Activated T-cell treated with anti-CD3 and anti-CD28 coated beads, Interleukin-2, amount 50 U/mL, for 72 hours (primary cell): ENCODE measurements around the gene VARS2. TPM values are rescaled to one million over a fixed set of nuclear protein-coding genes. Genes with fewer than 3 reads are reported as not detected.

Experiments
- ATAC-seq, 2 donors: fragments of 150-1000 bp; cut with Tn5 transposase; replicated peaks in 1 of 2; 2 replicates each; pipeline ENCODE4 v1.10.0; 2021; ENCODE audit warnings: moderate library complexity in 2 of 2, mild to moderate bottlenecking in 1 of 2
- DNase-seq, 2 donors: peaks; one replicate each; pipeline ENCODE4 v3.0.0; 2021 to 2022; ENCODE audit warnings: mixed read lengths in 1 of 2
- H3K27ac Mint-ChIP-seq: one replicate; pipeline ENCODE4 v1.8.0; 2022; ENCODE audit warnings: mild to moderate bottlenecking, moderate library complexity, mixed read lengths
- H3K27me3 Mint-ChIP-seq: one replicate; pipeline ENCODE4 v1.8.0; 2022; ENCODE audit warnings: low read depth, mixed read lengths
- H3K36me3 Mint-ChIP-seq, 2 donors: one replicate each; pipeline ENCODE4 v1.8.0; 2022; ENCODE audit warnings: mixed read lengths in 2 of 2, mild to moderate bottlenecking in 1 of 2; ENCODE audit not compliant: insufficient read depth in 2 of 2
- H3K4me1 Mint-ChIP-seq: one replicate; pipeline ENCODE4 v1.8.0; 2022; ENCODE audit warnings: low read depth, mixed read lengths
- H3K4me3 Mint-ChIP-seq, 2 donors: one replicate each; pipeline ENCODE4 v1.8.0; 2022; ENCODE audit warnings: mild to moderate bottlenecking in 2 of 2, mixed read lengths in 2 of 2, moderate library complexity in 2 of 2
- H3K9me3 Mint-ChIP-seq, 2 donors: one replicate each; pipeline ENCODE4 v1.8.0; 2022; ENCODE audit warnings: mixed read lengths in 2 of 2
- total RNA-seq, 2 donors: library from RNA; stranded (reverse); gene quantifications; one replicate each; pipeline ENCODE4 v1.2.3, GENCODE V29; 2022

Gene VARS2
- total RNA-seq, 2 donors from 2014 or later = 47.3 to 54.9 TPM

- H3K27ac Mint-ChIP-seq = no peak overlapping the region
- no peaks in the 10 kb centered on the region for H3K36me3 Mint-ChIP-seq
- H3K4me3 Mint-ChIP-seq = no peak overlapping the region
- H3K27me3 Mint-ChIP-seq = no peaks in the 10 kb centered on the region
- no peaks in the 10 kb centered on the region for H3K9me3 Mint-ChIP-seq
- peaks cover 36% of the 10 kb centered on the region for H3K4me1 Mint-ChIP-seq
- no peak for ATAC-seq
- no peak for DNase-seq
Measured at GRCh38 chr6:30888816-30889495, 25.1 kb upstream of the VARS2 start.

GRCh38 chr6:30889496-30889885 lies 24.5 kb upstream of the VARS2 start:
- no peaks in the 10 kb centered on the region for H3K27me3 Mint-ChIP-seq
- DNase-seq (no peak), ATAC-seq (no peak)
- no peaks in the 10 kb centered on the region for H3K9me3 Mint-ChIP-seq
- no peaks in the 10 kb centered on the region for H3K36me3 Mint-ChIP-seq
- no peak overlapping the region for H3K27ac Mint-ChIP-seq
- peaks cover 36% of the 10 kb centered on the region for H3K4me1 Mint-ChIP-seq
- no peak overlapping the region for H3K4me3 Mint-ChIP-seq

GRCh38 chr6:30889921-30890645 lies 24.0 kb upstream of the VARS2 start:
- no peaks in the 10 kb centered on the region for H3K27me3 Mint-ChIP-seq

GRCh38 chr6:30890646-30891449 lies 23.2 kb upstream of the VARS2 start:
- H3K9me3 Mint-ChIP-seq = no peaks in the 10 kb centered on the region
- no peak overlapping the region for H3K4me3 Mint-ChIP-seq
- ATAC-seq (no peak), DNase-seq (no peak)
- H3K4me1 Mint-ChIP-seq = peaks cover 24% of the 10 kb centered on the region
- H3K36me3 Mint-ChIP-seq = peaks cover 0 to 2% of the 10 kb centered on the region in 2 donors
- H3K27ac Mint-ChIP-seq = no peak overlapping the region
- no peaks in the 10 kb centered on the region for H3K27me3 Mint-ChIP-seq

More at GRCh38 chr6:30889921-30890645, 24.0 kb upstream of the VARS2 start:
- Mint-ChIP-seq H3K27ac (no peak overlapping the region), H3K9me3 (no peaks in the 10 kb centered on the region), H3K36me3 (peaks cover 0 to 2% of the 10 kb centered on the region in 2 donors), H3K4me3 (no peak overlapping the region), H3K4me1 (peaks cover 32% of the 10 kb centered on the region)
- DNase-seq (no peak), ATAC-seq (no peak)

- no peak for ATAC-seq
- Mint-ChIP-seq H3K27me3 (no peaks in the 10 kb centered on the region), H3K4me3 (no peak overlapping the region), H3K9me3 (no peaks in the 10 kb centered on the region), H3K4me1 (peaks cover 19% of the 10 kb centered on the region), H3K27ac (no peak overlapping the region), H3K36me3 (peaks cover 0 to 2% of the 10 kb centered on the region in 2 donors)
- no peak for DNase-seq
Measured at GRCh38 chr6:30891450-30891723, 22.7 kb upstream of the VARS2 start.

GRCh38 chr6:30891816-30892538 lies 22.1 kb upstream of the VARS2 start:
- Mint-ChIP-seq H3K4me1 (peaks cover 13% of the 10 kb centered on the region), H3K36me3 (peaks cover 0 to 2% of the 10 kb centered on the region in 2 donors), H3K4me3 (no peak overlapping the region), H3K27me3 (no peaks in the 10 kb centered on the region), H3K27ac (no peak overlapping the region), H3K9me3 (no peaks in the 10 kb centered on the region)
- DNase-seq = no peak
- ATAC-seq = no peak

- peaks cover 4% of the 10 kb centered on the region for H3K4me1 Mint-ChIP-seq
- H3K4me3 Mint-ChIP-seq = no peak overlapping the region
- DNase-seq (no peak), ATAC-seq (no peak)
- H3K9me3 Mint-ChIP-seq = no peaks in the 10 kb centered on the region
- no peaks in the 10 kb centered on the region for H3K27me3 Mint-ChIP-seq
- H3K36me3 Mint-ChIP-seq = peaks cover 0 to 2% of the 10 kb centered on the region in 2 donors
- H3K27ac Mint-ChIP-seq = no peak overlapping the region
Measured at GRCh38 chr6:30893001-30893591, 20.9 kb upstream of the VARS2 start.

- H3K27me3 Mint-ChIP-seq = no peaks in the 10 kb centered on the region
- DNase-seq = no peak
- peaks cover 0 to 2% of the 10 kb centered on the region in 2 donors for H3K36me3 Mint-ChIP-seq
- ATAC-seq = no peak
- no peaks in the 10 kb centered on the region for H3K4me1 Mint-ChIP-seq
- no peak overlapping the region for H3K27ac Mint-ChIP-seq
- no peak overlapping the region for H3K4me3 Mint-ChIP-seq
- H3K9me3 Mint-ChIP-seq = no peaks in the 10 kb centered on the region
Measured at GRCh38 chr6:30893666-30894065, 20.4 kb upstream of the VARS2 start.

GRCh38 chr6:30894381-30894780 lies 19.7 kb upstream of the VARS2 start:
- Mint-ChIP-seq H3K27me3 (no peaks in the 10 kb centered on the region), H3K4me1 (no peaks in the 10 kb centered on the region), H3K36me3 (peaks cover 0 to 2% of the 10 kb centered on the region in 2 donors), H3K9me3 (no peaks in the 10 kb centered on the region), H3K4me3 (no peak overlapping the region), H3K27ac (no peak overlapping the region)
- DNase-seq = no peak
- no peak for ATAC-seq

- Mint-ChIP-seq H3K27me3 (no peaks in the 10 kb centered on the region), H3K9me3 (no peaks in the 10 kb centered on the region), H3K36me3 (peaks cover 0 to 2% of the 10 kb centered on the region in 2 donors), H3K4me1 (no peaks in the 10 kb centered on the region), H3K27ac (no peak overlapping the region), H3K4me3 (no peak overlapping the region)
- no peak for DNase-seq
- ATAC-seq = no peak
Measured at GRCh38 chr6:30894935-30895334, 19.1 kb upstream of the VARS2 start.

- DNase-seq = no peak
- no peak for ATAC-seq
- no peaks in the 10 kb centered on the region for H3K4me1 Mint-ChIP-seq
- H3K4me3 Mint-ChIP-seq = no peak overlapping the region
- no peak overlapping the region for H3K27ac Mint-ChIP-seq
- no peaks in the 10 kb centered on the region for H3K9me3 Mint-ChIP-seq
- H3K27me3 Mint-ChIP-seq = no peaks in the 10 kb centered on the region
- peaks cover 0 to 2% of the 10 kb centered on the region in 2 donors for H3K36me3 Mint-ChIP-seq
Measured at GRCh38 chr6:30895343-30895742, 18.7 kb upstream of the VARS2 start.

- Mint-ChIP-seq H3K4me1 (peaks cover 5% of the 10 kb centered on the region), H3K9me3 (no peaks in the 10 kb centered on the region), H3K27ac (no peak overlapping the region), H3K36me3 (peaks cover 0 to 2% of the 10 kb centered on the region in 2 donors), H3K4me3 (no peak overlapping the region), H3K27me3 (no peaks in the 10 kb centered on the region)
- DNase-seq (no peak), ATAC-seq (no peak)
Measured at GRCh38 chr6:30896541-30896940, 17.5 kb upstream of the VARS2 start.
